Measurements from ENCODE around the gene PIGQ.

Gene PIGQ

DNA sequence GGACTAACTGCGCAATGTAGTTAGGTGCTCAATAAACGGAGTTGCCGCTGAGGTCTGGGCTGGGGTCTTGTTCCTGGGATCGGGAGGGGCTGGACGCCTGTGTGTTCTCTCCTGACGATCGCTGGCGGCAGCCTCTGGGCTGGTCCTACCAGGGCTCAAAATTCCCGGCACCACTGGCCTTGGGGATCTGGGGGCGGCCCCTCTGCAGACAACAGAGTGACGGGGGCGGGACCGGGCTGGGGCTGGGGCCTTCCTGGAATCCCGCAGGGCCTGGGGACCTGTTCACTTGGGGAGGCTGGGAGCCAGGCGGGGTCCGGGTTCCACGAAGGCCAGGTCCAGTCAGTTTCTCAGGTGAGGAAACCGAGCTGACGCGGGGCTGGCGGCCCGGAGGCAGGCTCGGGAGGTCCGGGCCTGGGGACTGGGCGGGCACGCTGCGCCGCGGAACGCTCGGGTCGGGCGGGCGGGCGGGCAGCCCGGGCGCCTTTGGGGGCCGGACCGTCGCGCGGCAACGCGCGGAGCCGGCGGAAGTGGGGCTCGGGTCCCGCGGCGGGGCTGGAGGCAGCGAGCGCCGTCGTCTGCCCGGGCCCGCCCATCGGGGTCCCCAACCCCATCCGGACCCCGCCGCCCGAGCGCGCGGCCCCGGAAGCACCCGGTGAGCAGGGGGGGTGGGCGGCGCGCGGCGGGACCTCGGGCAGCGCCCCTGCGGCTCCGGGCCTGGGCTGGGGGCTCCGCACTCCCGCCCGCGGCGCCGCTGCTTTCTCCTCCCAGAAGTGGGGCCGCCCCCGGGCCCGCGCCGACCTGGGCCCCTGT lies at the start of gene PIGQ:
Gene PIGQ (plus strand): TSS at position 524 of the 810 bp plus-strand sequence. CDS start 4,107 bp downstream, outside the sequence.
- peak; percentile 50 to 70 for DNase-seq

DNA sequence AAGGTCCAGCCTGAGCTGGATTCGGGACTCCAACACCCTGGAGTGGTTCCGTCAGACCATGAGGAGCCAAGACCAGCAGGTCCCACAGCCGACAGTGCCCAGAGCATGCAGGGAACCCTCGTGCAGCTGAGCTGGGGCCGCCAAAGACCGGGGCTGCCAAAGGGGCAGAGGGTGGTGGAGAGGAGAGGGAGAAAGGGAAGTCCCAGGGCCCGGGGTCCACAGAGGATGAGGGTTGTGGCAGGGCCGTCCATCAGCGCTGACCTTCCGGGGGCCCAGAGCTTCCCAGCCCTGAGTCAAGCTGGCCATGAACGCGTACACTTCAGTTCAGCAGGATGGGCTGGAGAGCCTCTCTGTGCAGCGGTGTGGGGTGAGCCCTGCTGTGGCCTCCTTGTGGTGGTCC lies 48.9 kb upstream of the PIGQ start:
- DNase-seq = no peak

DNA sequence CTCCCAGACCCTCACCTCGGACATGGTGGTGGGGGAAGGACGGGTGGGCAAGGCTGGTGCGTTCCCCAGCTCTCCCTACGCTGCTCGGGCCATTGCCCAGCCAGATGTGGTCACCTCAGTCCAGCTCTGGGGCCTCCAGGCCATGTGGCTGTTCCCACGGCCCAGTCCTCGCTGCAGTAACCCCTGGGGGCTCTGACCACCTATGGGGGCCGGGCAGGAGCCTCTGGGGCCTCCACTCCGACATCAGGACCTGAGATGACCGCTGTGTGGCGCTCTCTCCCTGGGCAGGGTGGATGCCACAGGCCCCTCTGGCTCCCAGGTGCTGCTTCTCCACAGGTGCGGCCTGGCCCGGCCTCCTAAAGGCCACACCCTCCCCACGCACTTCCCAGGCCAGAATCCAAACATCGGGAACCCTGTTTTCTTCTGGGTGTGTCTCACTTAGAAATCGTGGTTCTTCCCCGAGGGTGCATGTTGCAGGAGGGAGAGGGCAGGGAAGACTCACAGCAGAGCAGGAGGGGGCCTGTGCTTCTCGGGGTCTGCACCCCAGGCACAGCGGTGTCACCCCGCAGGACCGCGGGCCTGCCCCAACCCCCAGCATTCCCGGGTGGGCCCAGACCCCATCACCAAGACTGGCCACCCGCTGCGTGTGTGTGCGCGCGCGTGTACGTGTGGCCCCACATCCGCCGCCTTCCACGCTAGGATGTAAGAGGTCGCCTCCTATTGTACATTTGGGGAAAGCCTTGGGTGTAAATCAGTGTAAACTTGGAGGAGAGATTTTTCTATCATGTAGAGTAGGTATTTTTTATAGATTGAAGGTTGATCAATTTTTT lies 48.2 kb upstream of the PIGQ start:
- DNase-seq = no peak

DNA sequence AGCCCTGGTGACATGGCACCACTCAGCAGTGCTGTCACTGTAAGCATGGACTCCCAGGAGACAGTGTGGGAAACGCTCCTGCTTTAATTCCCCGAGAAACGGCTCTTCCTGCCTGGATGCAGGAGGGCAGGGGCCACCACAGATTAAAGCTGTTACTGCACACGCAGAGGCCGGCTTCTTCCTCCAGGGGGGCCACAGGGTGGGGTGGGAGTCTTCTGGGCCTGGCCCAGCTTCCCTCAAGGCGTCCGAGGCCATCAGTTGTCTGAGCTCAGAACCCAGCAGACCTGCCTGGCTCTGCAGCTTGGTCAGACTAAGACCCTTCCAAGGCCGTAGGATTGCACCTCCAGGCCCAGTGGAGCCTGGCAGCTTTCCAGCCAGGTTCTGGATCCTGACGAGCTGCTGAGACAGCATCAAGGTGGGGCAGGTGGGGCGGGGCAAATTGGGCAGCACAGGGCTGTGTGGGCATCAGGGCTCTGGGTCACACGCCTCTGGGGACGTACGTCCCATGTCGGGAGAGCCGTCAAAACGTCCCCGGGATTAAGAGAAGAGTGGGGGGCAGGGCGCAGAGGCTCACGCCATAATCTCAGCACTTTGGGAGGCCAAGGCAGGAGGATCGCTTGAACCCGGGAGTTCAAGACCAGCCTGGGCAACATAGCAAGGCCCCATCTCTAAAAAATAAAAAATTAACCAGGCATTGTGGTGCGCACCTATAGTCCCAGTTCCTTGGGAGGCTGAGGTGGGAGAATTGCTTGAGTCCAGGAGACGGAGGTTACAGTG lies 47.3 kb upstream of the PIGQ start:
- DNase-seq = no peak

DNA sequence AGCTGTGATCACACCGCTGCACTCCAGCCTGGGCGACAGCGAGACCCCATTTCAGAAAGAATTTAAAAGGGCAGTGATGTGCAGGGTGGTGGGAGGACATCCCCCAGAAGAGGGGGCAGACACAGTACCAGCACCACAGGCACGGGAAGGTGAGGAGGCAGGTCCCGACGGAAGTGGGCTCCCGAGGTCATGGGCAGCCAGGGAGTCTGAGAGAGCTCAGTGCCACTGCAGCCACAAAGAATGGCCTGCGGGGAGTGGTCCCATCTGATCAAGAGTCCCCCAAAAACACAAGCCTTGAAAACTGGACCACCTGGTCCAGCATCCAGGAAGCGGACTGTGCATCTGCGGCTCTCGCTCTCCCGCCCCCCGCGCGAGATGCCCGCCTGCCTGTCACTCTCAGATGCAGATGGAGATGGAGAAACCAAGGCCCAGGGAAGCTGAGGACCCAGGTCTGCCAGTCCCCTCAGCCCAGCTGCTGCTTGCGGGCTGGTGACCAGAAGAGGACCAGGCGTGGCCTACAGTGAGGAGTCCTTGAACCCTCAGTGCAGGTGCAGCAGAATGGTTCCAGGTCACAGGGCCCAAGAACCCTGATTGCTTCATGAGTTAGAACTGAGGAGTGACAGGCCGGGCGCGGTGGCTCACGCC lies 46.5 kb upstream of the PIGQ start:
- no peak for DNase-seq

DNA sequence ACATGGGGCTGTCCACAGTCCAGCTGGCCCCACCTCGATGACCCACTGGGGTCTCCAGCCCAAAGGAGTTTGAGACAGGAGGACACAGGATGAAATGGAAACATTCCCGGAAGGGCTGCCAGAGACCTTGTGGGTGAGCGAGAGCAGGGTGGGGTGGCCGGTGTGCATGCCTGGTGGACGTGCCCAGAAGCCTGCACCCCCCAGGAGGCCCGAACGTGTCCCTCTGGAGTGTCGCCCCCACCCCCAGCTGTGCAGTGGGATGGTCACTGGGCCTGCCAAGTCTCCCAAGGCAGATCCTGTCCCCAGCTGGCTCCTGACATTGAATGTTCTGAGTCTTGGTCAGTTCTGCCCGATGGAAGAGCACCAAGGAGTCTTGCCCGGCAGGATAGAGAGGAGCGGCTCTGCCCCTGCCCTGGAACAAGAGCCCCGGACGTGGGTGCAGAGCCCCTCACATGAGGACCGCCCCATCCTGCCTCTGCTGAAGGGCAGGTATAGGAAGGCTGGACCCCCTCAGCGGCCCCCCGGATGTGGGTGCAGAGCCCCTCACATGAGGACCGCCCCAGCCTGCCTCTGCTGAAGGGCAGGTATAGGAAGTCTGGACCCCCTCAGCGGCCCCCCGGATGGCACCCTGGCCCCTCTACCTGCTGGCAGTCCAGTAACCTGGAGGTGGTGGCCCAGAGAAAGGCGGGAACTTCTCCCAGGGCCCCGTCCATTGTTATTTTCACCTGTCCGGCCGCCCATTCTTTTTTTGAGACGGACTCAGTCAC lies 45.3 kb upstream of the PIGQ start:
- no peak for DNase-seq

DNA sequence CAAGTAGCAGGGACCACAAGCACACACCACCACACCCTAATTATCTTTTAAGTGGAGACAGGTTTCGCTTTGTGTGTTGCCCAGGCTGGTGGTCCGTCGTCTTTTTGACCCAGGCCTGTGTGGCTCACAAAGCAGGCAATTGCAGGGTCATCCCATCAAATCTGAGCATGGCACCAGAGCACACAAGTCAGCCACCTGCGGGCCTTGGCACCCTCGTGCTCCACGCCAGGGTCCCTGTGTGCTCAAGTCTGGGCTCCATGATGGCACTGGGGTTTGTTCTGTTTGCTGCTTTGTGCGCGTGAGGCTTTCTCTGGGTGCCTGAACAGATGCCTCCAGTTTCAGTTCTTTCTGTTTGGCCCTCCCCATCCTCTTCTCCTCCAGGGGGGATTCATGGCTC lies 44.6 kb upstream of the PIGQ start:
- DNase-seq = no peak

DNA sequence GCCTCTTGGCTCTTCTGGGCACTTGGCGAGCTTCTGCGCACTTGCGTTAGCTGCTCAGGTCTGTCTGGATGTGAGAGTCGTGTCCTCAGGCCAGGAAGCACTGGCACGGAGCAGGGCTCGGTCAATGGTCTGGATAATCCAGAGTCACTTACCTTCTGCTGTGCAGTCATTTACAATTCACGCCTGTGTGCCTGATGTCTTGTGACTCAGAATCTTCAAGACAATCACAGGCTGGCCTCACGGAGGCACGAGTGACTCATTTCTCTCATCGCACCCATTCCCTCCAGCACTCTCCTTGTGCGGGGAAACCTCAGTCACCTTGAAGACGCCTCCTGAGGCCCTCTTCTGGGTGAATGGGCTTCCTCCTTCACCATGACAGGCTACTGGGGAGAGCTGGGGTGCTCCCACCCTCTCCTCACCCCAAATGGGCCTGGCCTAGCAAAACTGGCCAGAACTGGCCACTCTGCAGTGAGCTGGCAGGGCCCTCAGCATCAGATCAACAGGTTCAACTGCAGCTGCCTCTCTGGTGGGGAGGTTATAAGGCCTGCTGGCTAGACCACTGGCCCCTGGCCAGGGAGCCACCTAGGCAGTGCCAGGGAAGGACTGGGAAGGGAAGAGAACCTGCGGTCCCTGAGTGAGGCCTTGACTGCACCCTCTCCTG lies 44.1 kb upstream of the PIGQ start:
- DNase-seq = peak; percentile 63 to 64

DNA sequence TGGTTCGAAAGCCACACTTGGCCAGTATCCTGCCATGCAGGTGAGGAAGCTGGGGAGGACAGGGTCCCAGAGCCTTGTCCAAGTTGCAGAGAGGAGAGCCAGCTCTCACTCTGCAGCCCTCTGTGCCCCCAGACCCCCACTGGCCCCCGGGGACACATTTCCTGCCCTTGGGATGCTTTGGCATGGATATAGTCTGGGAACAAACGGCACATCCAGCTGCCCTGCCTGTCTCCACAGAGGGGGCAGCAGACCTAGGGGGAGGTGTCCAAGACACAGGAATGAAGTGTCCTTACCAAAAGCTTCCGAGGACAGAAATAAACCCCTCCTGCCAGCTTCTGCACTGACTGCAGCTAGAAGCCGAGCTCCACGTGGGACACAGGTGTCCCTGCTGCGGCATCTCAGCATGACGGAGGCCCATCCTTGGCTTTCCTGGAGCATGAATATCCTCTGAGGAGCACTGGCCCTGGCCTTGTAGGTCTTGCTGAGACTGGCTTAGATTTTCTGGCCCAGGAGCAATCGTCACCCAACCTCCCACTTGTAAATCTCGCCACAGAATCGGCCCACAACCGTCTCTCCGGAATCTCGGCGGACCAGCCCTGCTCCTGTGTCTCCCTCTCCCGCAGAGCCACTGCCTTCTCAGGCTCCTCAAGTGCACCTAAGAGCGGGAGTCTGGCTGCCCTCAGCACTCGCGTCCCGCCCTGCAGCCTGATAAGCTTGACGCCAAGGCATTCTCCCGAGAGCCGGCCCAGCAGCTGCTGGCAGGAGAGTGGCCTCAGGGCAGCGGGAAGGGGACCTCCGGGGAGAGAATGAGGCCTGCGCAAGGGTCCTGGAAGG lies 43.4 kb upstream of the PIGQ start:
- peak; percentile 19 to 21 for DNase-seq

DNA sequence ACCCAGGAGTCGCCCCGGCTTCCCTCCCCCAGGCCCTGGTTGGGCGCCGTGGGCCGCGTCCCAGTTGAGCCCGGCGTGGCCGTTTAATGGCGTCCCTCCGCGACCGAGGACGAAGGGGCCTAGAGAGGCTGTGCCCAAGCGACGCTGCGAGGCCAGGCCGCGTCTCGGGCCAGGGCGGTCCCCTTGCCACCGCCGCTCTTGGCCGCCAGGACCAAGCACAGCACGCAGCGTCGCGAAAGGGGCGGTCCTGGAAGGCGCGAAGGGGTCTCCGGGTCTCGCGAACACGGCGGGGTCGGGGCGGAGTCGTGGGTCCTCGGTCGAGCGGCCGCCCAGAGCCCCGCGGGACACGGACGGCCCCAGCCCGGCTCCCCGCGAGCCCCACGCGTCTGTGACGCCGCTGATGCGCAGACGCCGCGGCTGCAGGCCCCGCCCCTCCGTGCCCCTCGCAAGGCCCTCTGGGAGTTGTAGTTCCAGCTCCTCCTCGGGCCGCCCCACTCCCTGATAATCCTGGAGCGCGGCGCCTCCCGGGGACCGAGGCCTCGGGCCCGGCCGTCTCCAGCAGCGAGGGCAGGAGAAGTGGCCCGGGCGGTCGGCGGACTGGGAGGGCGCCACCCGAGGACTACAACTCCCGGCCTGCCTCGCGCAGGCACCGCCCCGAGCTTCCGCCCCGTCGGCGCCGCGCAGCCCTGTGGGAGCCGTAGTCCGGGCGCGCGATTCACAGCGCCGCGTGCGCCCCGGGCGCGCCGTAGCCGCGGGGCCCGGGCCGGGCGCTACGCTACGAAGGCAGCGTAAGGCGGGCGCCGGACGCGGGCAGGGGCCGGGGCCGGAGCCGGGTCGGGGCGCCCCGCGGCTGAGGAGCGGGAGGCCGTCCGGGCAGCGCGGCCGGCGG lies 42.5 kb upstream of the PIGQ start, which contains the start of gene CAPN15:
Gene CAPN15 (plus strand): TSS at position 698 of the 889 bp plus-strand sequence. CDS start 19,127 bp downstream, outside the sequence.
- peak; percentile 76 to 84 for DNase-seq

DNA sequence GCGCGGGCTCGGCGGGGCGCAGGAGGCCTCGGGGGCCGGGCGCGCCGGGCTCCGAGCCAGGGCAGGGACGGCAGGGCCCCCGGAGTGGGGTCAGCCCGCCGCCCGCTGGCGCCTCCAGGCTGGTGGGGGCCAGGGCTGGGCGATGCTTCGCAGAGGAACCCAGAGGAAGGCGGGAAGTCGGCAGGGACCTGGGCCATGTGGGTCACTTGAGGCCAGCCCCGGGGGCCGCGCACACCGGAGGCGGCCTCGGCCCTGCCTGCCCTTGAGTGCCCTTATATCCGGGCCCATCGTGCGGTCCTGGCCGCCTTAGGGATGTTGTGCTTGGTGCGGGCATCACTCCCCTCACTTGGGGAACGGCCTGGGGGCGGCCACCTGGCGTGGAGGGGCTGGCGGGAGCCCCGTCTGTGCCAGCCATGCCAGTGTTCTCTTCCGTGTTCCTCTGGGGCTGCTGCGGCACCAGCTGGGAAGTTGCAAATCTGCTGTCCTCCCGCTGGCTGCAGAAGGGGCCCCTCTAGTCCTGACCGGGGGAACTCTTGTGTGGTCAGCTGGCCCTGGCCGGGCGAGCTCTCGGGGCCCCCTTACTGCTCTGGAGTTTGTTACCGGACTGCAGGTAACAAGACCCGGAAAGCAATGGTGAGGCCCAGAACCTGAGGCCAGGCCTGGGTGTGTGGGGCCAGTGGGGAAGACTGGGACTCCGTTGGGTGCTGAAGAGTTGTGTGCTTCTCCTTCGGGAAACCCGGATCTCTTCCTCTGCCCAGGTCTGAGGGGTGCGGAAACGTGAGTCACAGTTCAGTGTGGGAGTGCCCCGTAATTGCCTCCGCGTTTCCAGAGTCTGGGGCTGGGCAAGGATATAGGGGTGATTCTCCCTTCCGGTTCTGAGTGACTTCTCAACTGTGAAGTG lies 41.4 kb upstream of the PIGQ start:
- peak; percentile 25 to 35 for DNase-seq

DNA sequence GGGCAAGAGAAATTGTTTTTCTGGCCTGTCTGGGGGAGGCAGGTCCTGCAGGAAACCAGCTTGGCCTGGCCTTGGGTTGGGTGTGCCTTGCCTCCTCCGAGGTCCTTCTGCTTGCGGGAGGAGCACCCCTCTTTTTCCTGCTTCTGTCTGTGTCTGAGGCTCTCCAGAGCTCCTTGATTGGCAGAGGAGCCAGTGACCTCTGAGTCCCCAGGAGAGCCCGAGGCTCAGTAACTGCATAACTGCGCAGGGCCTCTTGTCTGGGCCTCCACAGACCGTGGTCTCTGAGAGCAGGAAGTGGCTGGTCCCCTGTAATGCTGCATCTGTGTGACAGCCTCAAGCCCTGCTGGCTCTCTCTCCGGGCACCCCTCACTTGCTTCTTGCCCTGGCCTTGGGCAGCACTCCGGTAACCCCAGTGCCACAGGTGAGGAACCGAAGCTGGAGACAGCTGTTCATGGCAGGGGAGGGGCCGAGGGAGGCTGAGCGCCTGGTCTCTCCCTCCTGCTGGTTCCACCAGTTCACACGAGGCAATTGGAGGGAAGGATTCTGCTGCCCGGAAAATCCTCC lies 40.7 kb upstream of the PIGQ start:
- no peak for DNase-seq

DNA sequence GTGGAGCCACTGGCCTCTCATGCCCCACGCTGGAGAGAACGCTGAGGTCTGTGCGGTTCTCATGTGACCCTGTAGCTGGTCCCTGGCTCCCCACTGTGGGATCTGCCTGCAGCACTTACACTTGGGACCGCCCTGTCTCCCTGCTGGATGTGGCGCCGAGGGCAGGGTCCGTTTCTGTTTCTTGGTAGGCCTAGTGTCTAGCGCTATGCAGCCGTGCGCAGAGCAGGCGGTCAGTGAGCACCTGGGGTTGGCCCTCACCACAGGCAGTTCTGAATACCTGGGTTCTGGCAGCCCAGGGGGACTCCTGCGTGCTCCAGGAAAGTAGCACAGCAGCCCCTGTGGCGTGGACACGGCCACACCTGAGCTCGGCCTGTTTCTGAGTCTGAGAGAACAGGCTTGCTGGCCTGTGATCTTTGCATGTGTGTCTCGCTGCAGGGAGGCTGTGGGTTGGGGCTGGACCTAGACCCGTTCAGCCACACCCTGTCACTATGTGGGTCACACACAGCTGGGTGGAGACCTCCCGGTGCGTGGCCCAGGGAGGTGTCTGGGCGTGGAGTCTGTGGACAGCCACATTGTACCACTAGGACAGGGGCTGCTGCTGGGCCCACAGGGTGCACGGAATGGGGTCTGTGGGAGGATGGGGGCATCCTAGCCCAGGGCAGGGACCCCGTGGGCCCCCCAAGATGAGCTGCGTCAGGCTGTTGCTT lies 39.5 kb upstream of the PIGQ start:
- DNase-seq = no peak

DNA sequence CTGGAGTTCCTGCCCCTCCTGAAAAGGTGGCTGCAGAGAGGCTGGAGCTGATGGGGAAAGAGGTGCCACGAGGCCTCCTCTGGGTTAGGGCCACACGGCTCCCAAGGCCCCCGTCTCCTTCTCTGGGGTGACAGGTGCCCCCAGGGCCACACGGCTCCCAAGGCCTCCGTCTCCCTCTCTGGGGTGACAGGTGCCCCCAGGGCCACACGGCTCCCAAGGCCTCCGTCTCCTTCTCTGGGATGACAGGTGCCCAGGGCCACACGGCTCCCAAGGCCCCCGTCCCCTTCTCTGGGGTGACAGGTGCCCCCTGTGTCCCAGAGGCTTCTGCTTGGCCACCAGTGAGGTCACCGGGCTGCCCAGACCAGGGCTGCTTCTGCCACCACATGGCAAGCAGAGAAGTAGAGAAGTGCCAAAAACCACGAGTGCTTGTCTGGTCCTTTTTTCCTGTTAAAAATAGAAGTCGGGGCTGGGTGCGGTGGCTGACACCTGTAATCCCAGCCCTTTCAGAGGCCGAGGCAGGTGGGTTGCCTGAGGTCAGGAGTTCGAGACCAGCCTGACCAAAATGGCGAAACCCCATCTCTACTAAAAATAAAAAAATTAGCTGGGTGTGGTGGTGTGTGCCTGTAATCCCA lies 38.2 kb upstream of the PIGQ start:
- no peak for DNase-seq

DNA sequence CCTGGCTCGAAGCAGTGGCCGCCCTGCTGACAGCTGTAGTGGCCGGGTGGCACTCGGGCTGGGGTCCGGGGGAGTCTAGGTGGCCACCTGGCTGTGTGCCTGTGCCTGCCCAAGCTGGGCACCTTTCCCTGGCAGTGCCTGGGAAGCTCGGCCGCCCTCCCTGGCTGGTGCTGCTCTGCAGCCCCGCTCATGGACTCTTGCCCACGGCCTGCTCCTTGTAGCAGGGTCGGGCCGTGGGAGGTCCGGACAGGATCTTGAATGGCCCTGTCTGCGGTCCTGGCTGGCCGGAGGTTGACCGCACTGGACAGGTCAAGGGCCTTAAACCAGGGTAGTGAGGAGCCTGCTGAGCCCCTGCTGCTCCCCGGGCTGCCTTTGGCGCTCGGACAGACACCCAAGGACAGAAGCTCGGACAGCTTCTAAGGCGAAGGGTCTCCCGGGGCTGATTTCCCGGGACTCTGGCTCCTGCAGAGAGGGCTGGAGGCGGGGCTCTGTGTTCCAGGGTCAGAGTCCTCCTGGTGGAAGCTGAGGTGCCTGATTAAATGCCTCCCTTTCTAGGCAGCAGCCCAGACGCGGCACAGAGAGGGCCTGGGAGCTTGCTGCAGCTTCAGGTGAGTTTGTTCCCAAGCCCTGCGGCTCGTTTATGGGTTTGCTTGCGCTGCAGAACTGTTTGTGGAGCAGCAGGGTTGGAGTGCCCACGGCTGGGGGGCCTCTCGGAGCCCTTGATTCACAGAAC lies 36.2 kb upstream of the PIGQ start:
- DNase-seq = no peak

DNA sequence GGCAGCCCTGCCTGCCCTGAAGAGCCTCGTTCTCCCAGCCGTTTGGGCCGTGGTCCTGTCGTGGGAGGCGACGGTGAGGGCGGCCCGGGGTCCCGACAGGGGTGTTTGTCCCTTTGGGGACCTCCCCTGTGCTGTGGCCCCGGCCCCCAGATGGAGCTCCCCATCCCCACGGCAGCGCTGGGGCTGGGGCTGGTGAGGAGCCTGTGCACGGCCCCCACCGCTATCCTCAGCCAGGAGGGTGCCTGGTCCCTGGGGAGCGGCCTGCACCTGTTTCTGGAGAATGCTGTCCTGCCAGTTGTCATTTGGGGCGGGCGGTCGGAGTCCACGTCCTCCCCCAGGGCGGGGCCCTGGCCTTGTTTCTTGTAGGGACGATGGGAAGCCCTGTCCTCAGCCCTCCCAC lies 35.6 kb upstream of the PIGQ start:
- no peak for DNase-seq

Data from stimulated activated CD4-positive, alpha-beta T cell treated with anti-CD3 and anti-CD28 coated beads, Interleukin-2, amount 100 ng/mL, for 48 hours (primary cell).